GM18505 (cell line): Measurements from ENCODE around the gene RETN.

ENCODE experiments used
- ATAC-seq: cut with Tn5 transposase; IDR thresholded peaks from one replicate; pipeline ENCODE4 v1.9.1; 2021; ENCODE audit not compliant: unreplicated experiment
- POLR2A ChIP-seq: IDR thresholded peaks from 4 replicates; pipeline ENCODE4 v1.6.1; 2011; ENCODE audit warnings: borderline replicate concordance; ENCODE audit not compliant: insufficient read depth, insufficient read length; ENCODE audit errors: extremely low read depth

The RETN gene

GRCh38 chr19:7677669-7678311 lies 8.9 kb downstream of the RETN start:
- no peak for TF ChIP-seq POLR2A
- no peak for ATAC-seq

DNA sequence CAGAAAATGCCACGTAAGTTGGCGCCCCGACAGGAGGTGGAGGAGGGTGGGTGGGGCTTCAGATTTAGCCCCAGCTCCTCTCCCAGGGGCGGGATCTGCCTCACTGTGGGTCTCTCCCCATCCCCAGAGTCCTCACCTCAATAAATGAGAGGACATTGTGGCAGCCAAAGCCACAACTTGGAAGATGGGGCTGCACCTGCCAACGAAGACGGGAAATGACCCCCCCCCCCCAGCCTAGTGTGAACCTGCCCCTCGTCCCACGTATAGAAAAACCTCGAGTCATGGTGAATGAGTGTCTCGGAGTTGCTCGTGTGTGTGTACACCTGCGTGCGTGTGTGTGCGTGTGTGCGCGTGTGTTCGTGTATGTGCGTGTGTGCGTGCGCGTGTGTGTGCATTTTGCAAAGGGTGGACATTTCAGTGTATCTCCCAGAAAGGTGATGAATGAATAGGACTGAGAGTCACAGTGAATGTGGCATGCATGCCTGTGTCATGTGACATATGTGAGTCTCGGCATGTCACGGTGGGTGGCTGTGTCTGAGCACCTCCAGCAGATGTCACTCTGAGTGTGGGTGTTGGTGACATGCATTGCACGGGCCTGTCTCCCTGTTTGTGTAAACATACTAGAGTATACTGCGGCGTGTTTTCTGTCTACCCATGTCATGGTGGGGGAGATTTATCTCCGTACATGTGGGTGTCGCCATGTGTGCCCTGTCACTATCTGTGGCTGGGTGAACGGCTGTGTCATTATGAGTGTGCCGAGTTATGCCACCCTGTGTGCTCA lies 10.3 kb downstream of the RETN start:
- peak; percentile 18 for TF ChIP-seq POLR2A
- ATAC-seq, result no peak

GRCh38 chr19:7679771-7680605 lies 11.1 kb downstream of the RETN start:
- ATAC-seq, result no peak
- peak; percentile 8 for TF ChIP-seq POLR2A

- TF ChIP-seq POLR2A, result peak; percentile 44
- peak; percentile 62 for ATAC-seq
Measured at GRCh38 chr19:7680606-7681339, 11.9 kb downstream of the RETN start, which contains the start of gene TRAPPC5. TSS of gene TRAPPC5 (plus strand) at chr19:7680833. CDS start at chr19:7682254, 1,421 bp downstream.

DNA sequence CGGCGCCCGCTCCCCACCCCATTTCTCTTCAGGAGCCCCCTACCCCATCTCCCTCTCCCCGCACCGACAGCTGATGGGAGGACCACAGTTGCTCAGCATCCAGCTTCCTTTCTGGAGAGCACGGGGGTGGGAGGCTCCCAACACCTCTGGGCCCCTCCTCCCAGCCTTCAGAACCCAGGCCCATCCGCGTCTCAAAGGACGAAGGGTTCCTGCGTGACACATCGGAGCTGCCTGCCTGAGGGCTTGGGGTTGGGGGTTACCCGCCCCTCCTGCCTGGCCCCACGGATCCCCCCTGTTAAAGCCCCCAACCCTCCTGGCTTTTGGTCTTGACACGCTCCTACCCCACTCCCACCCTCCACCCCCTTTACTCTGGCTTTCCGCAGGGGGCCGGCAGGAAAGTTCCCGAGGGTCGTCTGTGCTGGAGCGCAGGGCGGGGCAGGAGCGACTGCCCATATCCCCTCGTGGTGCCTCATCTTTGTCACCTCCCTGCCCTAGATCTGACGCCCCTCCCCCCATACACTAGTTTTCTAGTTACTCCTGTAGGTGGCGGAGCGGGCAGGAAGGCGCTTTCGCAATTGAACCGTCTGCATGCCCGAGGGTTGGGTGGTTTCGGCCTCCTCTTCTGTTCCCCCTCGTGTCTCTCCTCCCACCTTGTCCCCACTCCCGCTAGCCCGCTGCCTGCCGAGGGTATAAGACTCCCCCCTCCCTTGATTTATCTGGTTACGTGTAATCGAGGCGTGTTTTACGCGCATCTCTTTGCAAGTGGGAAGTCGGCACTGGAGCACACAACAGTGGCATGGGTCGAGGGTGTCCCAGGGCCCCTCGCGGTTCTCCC lies 12.7 kb downstream of the RETN start:
- TF ChIP-seq POLR2A, result peak; percentile 39
- no peak for ATAC-seq

DNA sequence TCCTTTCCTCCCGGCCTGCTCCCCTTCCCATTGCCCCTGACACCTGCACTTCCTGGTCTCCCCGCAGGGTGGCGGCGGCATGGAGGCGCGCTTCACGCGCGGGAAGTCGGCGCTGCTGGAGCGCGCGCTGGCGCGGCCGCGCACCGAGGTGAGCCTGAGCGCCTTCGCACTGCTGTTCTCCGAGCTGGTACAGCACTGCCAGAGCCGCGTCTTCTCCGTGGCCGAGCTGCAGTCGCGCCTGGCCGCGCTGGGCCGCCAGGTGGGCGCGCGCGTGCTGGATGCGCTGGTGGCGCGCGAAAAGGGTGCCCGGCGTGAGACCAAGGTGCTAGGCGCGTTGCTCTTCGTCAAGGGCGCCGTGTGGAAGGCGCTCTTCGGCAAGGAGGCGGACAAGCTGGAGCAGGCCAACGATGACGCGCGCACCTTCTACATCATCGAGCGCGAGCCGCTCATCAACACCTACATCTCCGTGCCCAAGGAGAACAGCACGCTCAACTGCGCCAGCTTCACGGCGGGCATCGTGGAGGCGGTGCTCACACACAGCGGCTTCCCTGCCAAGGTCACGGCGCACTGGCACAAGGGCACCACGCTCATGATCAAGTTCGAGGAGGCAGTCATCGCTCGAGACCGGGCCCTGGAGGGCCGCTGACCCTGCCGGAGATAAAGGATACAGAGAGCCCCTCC lies 13.5 kb downstream of the RETN start:
- ATAC-seq, result no peak

DNA sequence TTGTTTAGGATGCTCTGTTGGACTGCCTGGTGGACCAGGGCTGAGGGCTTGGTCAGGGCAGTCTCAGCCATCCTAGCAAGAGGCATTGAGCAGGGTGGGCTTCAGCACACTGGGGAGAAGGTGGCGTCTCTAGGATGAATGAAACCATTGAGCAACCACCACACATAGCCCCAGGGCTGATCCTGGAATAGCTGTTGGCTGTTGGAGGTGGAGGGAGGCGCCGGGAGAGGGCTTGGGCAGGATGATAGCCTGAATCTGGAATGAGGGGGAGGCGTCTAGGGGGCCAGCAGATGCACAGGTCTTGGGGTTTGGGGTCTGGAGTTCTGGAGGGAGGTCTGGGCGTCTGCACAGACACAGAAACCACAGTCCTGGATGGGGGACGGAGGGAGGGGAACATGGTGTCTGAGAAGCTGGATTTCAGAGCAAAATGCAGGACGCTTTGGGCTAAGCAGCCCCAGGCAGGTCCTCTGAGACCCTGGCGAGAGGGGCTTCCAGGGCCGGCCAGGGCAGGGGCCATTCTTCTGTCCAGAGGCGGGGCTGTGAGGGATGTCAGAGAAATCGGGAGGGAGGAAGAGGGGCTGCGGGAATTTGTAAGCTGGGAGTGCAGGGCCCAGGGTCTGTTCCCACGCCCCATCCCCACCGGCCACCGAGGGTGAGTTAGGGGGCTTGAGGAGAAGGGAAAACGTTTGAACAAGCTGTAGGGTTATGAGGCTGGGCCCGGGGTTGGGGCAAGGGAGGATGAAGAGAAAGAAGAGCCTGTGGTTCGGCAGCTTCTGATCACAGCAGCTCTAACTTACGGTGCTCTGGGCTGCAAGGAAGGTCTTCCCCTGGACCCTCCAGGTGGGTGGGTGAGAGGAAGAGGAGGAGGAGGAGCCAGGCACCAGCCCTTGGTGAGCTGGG lies 16.9 kb downstream of the RETN start:
- no peak for ATAC-seq
- TF ChIP-seq POLR2A, result no peak

More for the DNA sequence above, 13.5 kb downstream of the RETN start:
- TF ChIP-seq POLR2A, result no peak

GRCh38 chr19:7687177-7687576 lies 18.3 kb downstream of the RETN start:
- ATAC-seq, result no peak
- peak; percentile 41 for TF ChIP-seq POLR2A

DNA sequence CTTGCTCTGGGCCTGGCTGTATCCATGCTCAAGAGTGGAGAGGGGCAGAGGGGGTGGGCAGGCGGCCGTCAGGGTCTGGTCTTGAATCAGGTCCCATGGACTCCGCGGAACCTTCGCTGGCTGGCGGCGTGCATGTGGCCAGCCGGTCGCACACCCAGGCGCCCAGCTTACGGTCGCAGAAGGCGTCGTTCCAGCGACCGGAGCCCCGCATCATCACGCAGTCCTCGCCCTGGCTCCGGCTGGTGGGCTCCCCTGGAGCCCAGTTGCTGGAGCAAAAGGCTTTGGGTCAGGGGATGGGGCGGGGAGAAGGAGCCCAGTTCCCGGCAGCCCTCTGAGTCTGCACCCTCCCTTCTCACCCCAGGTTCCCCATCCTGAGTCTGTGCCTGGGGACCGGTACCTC lies 20.3 kb downstream of the RETN start:
- TF ChIP-seq POLR2A, result no peak
- no peak for ATAC-seq

DNA sequence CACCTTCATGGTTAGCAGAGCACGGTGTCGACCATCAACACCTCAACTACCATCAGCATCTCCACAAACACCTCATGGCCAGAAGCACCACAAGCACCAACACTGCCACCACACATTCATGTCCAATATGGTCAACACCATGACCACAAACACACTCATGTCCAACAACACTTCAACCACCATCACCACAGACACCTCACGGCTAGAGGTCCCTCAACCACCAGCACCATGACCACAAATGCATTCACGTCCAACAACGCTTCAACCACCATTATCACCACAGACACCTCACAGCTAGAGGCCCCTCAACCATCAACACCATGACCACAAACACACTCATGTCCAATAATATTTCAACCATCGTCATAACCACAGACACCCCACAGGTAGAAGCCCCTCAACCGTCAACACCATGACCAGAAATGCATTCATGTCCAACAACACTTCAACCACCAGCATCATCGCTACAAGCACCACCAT lies 22.0 kb downstream of the RETN start:
- no peak for ATAC-seq
- TF ChIP-seq POLR2A, result no peak

- no peak for TF ChIP-seq POLR2A
- ATAC-seq, result no peak
Measured at GRCh38 chr19:7691497-7691896, 22.6 kb downstream of the RETN start.

DNA sequence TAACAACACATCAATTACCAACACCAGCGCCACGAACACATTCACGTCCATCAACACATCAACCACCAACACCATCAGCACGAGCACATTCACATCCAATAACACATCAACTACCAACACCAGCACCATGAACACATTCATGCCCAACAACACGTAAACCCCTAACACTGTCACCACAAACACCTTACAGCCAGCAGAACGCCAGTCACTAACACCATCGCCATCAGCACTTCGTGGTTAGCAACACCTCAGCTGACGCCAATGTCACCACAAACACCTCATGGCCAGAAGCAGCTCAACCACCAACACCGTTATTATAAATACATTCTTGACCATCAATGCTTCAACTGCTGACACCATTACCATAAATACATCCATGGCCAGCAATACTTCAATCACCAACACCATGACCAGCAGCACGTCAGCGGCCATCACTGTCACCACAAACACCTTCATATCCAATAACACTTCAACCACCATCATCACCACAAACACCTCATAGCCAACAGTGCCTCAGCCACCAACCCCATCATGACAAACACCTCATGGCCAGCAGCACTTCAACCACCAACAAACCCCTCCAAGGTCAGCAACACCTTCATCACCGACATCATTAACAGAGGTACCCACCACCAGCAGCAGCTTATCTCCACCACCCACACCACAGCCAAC lies 23.7 kb downstream of the RETN start:
- peak; percentile 25 for TF ChIP-seq POLR2A
- ATAC-seq, result no peak
